HG03108 (cell line): Measurements from ENCODE around the gene AGAP2.

ENCODE experiments used
- ATAC-seq: cut with Tn5 transposase; IDR thresholded peaks from one replicate; pipeline ENCODE4 v1.9.1; 2021; ENCODE audit warnings: moderate library complexity; ENCODE audit not compliant: unreplicated experiment

AGAP2 gene

DNA sequence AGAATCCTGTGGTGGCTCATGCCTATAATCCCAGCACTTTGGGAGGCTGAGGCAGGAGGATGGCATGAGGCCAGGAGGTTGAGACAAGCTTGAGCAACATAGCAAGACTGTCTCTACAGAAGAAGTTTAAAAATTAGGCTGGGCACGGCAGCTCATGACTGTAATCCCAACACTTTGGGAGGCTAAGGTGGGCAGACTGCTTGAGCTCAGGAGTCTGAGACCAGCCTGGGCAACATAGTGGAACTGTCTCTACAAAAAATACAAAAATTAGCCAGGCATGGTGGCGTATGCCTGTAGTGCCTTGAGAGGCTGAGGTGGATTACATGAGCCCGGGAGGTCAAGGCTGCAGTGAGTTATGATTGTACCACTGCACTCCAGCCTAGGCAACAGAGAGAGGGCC lies 29.3 kb upstream of the AGAP2 start:
- ATAC-seq = no peak

DNA sequence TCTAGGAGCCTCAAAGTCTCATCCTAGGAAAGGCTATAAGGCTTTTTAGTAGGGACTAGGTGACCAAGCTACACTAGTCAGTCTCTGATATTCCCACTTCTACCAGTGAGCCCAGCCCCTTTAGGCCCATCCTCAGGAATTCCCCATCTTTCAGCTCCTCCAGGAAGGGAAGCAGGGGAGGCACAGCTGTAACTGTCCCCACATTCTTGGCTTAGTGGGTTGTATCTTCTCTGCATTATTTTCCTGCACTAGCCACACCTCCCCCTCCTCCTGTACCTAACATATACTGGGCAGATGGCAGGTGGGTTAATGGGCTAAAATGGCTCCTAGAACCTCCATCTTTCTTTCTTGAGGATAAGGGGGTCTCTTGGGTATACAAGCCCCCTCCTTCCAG lies 28.8 kb upstream of the AGAP2 start:
- ATAC-seq = no peak

DNA sequence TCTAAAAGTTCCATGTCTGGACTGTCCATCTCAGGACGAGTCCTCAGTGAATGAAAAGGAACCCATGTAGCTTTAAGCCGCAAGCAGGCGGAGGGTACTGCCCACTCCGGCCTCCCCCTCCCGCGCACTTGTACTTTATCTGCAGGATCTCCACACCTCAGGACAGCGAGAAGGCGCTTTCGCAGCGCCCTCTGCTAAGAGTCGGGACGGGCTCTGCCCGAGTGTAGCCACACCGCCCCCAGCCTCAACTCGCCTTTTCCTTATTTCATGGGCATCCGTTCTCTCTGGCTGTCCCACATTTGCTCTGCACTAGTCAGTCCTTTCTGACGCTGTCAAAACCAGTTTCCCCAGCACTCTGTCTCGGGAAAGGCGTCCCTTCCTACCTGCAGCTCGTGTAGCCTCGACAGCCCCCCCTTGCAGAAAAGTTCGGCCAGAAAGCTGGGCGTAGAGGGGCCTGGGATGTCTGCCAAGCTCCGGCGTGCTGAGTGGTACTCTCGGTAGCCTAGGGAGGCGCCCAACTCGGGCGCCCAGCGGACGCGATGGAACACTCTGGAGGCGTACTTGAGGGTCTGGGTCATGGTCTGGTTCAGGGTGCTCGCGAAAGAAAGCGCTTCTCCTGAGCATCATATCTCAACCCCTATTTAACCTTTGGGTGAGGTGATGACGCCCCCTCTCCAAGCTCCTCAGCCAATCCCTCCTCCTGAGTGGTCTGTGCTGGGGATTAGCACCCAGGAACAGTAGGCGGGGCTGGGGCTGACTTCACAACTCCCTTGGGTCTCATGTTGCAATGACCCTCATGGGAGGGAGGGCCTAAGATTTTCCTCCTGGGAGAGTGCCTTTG lies 28.1 kb upstream of the AGAP2 start, which contains the start of gene CYP27B1:
TSS of gene CYP27B1 (minus strand) at position 615 of the 841 bp plus-strand sequence. CDS start at position 578, 37 bp downstream.
- ATAC-seq = no peak

DNA sequence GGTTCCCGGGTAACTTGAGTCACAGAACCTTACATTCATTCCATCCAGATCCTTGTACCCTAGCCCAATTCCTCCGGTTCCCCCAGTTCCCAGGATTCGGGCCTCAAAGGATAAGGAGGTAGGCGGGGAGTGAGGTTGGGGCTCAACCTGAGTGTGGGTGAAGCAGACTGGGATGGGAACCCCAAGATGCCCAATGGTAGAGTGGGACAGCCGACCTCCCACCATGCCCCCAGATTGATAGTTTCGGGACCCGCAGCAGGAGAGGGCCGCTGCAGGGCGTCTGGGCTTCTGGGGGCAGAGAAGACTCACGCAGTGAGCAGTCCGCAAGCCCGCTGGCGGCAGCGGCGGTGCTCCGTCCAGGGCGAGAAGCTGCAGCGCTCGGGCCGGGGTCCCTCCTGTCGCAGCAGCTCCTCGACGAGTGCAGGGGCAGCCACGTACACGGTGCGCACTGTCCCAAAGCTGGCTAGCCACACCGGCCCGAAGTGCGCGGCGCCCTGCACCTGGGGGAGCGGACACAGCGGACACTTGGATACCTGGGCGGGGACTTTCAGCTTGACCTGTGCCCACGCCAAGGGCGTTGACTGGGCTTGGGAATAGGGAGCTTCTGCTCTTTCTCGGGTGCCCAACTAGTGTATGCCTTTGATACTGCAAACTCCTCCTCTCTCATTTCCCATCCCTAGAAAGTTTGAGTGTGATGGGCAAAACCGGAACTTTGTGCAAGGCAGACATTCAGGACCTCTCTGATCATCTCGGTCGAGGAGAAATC lies 27.3 kb upstream of the AGAP2 start:
- ATAC-seq = no peak

DNA sequence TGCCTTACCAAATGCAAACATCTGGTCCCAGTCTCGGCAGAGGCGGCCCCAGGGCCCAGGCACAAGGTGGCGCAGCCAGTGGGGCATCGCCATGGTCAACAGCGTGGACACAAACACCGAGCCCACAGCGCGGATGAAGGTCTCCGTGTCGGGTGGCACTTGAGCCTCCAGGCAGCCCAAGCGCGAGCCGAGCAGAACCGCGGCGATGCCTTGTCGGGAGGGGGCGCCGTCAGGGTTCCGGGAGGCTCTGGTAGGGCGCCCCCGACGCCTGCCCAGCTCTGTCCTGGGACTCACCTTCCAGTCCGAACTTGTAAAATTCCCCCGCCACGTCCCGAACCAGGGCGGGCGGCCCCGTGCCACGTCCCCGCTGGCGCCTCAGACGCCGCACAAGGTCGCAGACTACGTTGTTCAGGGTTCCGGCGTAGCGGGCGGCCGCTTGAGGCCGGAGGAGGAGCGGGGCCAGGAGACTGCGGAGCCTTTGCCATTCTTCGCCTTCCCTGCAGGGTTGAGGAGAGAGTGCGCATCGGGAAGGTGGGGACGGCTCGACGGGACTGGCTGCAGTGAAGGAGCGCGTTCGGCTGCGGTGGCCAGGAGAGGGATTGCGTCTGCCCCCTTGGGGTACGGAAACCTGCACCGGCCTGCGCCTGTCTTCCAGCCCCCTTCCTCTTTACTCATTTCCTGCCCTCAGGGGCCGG lies 26.6 kb upstream of the AGAP2 start:
- no peak for ATAC-seq

DNA sequence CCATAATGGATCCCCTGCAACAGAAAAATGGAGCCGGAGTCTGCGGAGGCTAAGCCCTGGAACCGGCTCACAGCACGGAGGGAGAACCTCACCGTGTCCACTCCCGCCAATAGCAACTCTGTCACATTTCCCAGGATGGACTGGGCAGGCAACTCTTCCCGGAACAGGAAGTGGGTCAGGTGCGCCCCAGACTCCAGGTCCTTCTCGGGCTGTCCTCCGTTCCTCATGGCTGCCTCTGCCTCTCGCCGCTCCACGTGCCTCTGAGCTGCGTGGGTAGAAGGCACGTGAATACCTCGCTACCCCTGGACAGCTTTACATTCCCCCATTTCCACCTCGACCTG lies 26.1 kb upstream of the AGAP2 start:
- ATAC-seq = no peak

DNA sequence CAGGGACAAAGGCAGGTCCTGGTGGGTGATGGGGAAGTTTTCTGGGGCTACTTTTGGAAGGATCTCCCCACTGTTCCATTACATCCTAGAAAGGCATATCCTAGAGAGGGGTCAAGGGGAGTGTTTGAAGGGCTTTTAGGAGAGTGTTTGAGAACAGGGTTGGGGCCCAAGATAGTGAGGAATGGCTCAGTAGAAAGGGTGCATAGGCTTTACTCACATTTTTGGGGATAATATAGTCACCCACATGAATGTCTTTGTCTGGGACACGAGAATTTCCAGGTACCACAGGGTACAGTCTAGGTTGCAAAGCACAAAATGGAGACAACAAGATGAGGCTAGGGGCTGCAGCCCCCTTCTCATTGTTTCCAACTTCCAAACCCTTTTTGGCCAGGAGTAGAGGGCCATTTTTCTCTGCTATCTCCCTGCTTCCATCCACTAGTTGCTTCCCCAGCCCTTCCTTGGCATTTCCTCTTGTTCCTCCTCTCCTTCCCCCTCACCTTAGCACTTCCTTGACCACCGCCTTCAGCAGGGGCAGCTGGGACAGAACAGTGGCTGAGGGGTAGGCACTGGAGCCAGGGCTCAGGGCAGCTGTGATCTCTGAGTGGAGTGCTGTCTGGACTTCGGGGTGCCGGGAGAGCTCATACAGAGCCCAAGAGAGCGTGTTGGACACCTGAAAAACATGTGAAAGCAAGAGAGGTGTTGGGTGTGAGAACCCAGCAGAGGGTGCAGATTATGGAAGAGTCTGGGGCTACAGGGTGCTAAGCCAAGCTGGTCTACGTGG lies 25.5 kb upstream of the AGAP2 start:
- no peak for ATAC-seq

DNA sequence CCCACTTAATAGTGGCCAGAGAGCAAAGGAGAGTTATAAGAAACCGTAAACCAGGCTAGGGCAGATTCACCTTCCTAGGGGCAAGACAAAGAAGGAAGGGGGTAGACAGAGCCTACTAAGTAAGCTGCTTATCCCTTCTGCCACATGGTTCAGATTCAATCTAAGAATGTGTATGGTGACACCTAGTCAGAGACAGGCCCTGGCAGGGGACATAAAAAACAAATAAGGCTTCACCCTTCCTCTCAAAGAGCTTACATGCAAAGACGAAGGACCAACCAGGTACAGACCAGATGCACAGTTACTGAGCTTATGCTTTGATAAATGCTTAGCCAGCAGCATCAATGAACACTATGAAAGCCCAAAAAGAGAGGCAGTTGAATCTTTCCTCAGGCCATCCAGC lies 23.9 kb upstream of the AGAP2 start:
- no peak for ATAC-seq

DNA sequence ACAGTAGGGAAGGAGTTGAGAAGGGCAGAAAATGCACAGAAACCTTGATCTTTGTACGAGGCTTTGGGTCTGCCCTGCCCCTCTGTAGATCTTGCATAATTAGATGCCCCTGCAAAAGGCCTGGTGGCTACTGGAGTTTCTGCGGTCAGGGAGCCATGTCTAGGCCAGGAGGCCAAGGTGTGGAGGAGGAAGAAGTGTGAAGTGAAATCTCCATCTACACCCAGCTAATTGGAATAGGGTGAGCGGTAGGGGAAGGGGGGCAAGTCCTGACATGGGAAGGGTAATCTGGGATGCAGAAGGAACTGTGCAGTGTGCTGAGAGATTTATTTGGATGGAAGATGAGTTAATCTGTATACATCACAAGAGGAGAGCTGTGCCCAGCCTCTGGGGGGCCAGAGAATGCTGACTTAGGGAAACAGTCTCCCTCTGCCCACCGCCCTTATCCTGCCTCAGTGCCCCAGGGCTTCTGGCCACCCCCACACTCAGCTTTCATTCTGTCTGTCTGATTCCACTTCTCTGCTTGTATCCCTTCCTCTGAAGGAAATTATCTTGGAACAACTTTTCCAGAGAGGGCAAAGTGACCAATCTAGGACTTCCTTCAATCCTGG lies 23.0 kb upstream of the AGAP2 start:
- ATAC-seq = no peak

DNA sequence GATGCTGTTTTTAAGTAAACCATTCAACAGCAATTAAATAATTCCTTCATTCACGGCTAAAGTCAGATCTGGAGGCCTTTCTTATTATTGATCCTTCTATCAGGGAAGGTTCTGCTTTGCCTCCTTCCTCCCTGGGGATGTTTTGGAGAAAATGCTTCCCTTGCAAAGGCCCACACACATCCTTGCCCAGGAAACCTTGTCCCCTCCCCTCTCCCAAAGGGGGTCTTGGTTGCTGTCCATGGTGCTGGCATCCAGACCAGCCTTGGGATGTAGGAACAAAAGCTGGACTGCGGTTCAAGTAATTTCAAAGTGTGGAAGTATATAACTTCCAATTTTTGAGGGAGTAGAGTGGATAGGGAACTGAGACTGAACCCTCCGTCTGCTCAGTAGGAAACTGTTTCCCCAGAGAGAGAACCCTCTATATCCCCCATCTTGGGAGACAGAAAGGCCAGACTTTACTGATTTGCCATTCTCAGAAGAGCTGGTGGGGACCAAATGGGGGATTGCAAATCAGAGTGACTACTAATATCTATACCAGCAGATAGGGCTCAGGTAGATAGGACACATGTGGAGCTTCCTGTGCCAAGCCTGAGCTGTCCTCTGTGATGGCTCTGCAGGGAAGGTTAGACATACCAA lies 21.9 kb upstream of the AGAP2 start:
- no peak for ATAC-seq

DNA sequence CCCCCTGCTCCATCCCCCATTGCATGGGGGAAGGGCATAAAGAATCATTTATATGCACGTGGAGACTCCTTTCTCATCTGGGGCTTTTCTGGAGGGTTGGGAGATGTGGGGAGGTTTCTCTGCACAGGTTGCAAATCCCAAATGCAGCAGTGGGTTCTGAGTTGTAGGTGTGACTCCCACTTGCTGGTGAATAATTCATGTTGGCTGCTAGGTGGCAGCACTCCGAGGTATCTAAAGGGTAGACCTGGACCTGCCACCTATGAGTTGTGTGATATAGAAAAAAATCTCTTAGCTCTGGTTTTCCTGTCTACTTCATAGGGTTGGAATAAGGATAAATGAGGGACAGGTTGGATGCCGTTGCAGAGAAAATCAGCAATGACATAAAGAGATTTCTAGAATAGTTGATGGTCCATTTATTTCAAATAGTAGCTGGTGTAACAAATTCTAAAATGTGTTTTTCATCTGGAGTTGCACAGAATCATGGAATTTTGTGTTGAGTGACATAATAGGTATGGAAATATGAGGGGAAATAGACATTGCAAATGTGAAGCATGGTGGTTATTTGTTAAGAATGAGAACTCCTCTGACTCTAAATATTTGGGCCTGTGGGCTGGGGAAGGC lies 20.9 kb upstream of the AGAP2 start:
- ATAC-seq = no peak

DNA sequence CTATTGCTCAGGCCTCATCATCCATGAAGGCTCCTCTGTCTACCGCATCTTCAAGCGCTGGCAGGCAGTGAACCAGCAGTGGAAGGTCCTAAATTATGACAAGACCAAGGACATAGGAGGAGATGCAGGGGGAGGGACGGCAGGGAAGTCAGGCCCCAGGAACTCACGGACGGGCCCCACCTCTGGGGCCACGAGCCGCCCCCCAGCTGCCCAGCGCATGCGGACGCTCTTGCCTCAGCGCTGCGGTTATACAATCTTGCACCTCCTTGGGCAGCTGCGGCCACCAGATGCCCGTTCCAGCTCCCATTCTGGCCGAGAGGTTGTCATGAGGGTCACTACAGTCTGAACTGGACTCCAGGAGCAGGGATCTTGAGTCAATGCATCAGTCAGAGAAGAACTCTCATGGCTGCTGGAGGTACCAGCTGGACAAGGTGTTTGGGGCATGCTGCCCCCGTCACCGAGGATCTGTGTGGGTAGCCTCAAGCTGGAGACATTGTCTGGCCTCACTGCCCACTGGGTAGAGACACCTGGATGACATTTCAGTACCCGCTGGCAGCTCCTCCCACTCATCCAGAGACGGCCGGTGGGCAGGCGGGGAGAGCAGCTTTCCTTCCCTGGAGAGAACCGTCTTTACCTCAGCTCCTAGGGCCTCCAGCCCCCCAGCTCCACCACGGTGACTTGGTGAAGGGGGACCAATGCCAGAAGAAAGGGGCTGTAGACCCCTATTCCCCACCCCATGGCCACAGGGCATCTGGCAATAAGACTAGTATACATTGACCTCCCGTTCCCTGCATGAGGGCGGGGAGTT lies 20.2 kb upstream of the AGAP2 start:
- no peak for ATAC-seq

DNA sequence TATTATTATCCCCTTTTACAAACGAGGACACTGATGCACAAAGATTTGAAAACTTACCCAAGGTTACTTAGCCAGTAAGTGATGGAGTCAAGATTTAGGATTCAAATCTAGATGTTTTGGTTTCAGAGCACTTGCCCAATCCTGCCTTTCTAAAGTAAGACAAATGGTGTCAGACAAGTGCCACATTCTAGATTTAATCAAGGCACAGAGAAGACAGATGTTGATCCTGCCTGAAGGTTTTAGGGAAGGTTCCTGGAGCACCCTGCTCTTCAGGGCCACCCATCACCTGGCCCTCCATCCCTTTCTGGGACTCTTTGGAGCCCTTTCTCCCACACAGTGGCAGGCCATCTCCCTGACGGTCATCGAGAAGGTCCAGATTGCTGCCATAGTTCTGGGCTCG lies 19.2 kb upstream of the AGAP2 start:
- ATAC-seq = no peak

DNA sequence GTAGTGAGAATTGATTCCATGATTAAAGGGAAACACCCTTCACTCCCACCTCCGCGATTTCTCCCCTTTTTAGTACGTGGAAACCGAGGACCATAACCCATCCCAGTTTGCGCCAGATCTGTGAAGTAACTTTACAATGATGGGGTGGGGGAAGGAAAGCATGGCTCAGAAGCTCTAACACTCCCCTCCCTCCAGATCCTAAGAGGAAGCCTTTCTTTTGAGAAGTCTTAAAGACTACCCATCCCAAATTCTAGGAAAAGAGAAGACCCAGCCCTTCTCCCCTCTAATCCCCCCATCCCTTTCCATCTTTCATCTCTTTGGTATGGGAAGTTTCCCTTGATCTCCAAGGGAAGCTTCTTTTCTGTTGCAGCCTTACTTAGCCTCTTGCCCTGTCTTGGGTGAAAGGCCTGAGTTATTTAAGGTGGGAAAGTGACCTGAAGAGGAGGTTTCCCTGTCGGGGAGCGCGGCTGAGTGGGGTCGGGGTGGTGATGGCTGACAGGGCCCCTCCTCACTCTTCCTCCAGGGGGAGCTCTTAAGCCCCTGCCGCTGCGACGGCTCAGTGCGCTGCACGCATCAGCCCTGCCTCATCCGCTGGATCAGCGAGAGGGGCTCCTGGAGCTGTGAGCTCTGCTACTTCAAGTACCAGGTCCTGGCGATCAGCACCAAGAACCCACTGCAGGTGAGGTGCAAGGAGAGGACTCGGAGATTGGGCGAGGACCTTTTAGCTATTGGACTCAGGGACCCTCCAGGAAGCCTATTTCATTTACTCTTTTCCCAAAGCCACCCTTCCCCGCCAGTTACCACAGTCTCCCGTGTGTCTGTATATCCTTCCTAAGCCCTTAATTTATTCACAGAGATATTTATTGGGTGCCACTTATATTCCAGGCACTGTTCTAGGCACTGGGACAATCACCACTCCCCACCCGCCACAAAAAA lies 18.1 kb upstream of the AGAP2 start:
- ATAC-seq = no peak

DNA sequence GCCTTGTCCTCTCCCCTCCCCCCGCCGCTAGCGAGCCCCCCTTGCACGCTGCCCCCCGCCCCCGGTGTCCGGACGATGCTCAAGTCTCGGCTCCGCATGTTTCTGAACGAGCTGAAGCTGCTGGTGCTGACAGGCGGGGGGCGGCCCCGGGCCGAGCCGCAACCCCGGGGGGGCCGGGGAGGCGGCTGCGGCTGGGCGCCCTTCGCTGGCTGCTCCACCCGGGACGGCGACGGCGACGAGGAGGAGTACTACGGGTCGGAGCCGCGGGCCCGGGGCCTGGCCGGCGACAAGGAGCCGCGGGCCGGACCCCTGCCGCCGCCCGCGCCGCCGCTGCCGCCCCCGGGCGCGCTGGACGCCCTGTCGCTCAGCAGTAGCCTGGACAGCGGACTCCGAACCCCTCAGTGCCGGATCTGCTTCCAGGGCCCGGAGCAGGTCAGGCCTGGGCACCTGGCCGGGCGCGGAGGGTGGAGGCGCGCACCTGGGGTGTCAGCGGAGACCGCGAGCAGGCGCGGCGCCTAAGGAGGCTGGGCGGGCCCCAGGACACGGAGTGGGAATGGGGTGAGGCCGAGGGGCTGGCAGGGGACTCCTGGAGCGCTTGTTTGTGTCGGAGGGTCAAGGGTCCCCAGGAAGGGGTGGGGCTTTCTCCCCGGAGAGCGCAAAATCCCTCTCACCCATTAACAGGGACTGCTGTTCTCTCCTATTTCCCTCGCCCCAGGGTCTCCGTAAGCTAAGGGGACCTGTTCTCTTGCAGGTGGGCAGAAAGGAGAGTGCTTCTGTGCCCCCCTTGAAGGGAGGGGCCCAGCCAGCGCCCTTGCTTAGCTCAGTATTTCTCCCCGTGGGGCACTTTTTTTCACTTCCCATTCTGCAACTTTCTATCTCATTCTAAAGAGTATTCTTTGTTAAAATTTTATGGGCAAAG lies 17.2 kb upstream of the AGAP2 start:
- ATAC-seq = no peak

DNA sequence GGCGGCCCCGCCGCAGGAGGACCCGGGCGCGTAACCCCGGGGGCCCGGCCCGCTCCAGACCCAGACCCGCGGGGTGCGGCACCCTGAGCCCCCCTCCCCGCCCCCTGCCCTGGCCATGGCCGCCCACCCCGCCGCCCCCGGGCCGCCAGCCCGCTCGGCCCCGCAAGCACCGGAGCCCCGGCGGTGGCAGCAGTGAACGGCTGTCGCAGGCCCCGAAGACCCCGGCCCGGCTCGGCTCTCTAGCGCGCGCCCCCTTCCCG lies 16.6 kb upstream of the AGAP2 start:
- ATAC-seq = no peak
